Measurements from ENCODE around the gene WNT6.

WNT6 gene

GRCh38 chr2:218854860-218855259 is 4.7 kb upstream of the WNT6 start:
- TF ChIP-seq CTCF (IDR thresholded peaks at IDR 0.05) (no peak), ZFX (IDR thresholded peaks at IDR 0.05; ENCODE audit: borderline replicate concordance) (no peak)
- no peak overlapping the region for H3K27ac ChIP-seq

GRCh38 chr2:218855305-218856166 is 4.1 kb upstream of the WNT6 start:
- no peak overlapping the region for H3K27ac ChIP-seq
- TF ChIP-seq CTCF (IDR thresholded peaks at IDR 0.05), result no peak
- no peak for TF ChIP-seq ZFX (IDR thresholded peaks at IDR 0.05; ENCODE audit: borderline replicate concordance)

- H3K27ac ChIP-seq, result no peak overlapping the region
- TF ChIP-seq ZFX (IDR thresholded peaks at IDR 0.05; ENCODE audit: borderline replicate concordance) (no peak), CTCF (IDR thresholded peaks at IDR 0.05) (no peak)
These were observed 3.3 kb upstream of the WNT6 start for GRCh38 chr2:218856167-218856895.

GRCh38 chr2:218856896-218857243 is 2.7 kb upstream of the WNT6 start:
- H3K27ac ChIP-seq, result no peak overlapping the region
- TF ChIP-seq CTCF (IDR thresholded peaks at IDR 0.05) (no peak), ZFX (IDR thresholded peaks at IDR 0.05; ENCODE audit: borderline replicate concordance) (no peak)

GRCh38 chr2:218857371-218858137 is 2.1 kb upstream of the WNT6 start:
- H3K27ac ChIP-seq, result no peak overlapping the region
- TF ChIP-seq ZFX (IDR thresholded peaks at IDR 0.05; ENCODE audit: borderline replicate concordance) (no peak), CTCF (IDR thresholded peaks at IDR 0.05) (no peak)

- no peak overlapping the region for H3K27ac ChIP-seq
- TF ChIP-seq ZFX (IDR thresholded peaks at IDR 0.05; ENCODE audit: borderline replicate concordance) (no peak), CTCF (IDR thresholded peaks at IDR 0.05) (no peak)
These were observed 1.5 kb upstream of the WNT6 start for GRCh38 chr2:218858138-218858445.
